Measurements from ENCODE around the gene RBM20. TPM values are rescaled to one million over a fixed set of nuclear protein-coding genes. Genes with fewer than 3 reads are reported as not detected.

RBM20 gene
- polyA plus RNA-seq, 3 donors: not detected

DNA sequence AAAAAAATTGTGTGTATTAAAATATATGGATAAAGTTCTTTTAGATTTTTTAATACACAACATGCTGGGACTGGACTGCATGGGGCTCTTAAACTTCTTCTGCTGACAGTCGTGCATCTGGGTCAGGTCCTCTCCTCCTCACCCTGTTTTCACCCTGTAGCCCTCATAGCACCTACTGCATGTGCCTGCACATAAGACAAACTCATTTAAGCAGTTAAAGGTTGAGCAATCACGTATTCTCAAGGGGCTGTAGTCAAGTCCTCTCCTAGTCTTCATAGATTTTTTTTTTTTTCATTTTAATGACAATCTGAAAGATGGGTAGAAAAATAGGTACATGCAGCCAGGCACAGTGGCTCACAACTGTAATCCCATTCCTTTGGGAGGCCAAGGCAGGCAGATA lies 204.0 kb downstream of the RBM20 start:
- no peak for DNase-seq

DNA sequence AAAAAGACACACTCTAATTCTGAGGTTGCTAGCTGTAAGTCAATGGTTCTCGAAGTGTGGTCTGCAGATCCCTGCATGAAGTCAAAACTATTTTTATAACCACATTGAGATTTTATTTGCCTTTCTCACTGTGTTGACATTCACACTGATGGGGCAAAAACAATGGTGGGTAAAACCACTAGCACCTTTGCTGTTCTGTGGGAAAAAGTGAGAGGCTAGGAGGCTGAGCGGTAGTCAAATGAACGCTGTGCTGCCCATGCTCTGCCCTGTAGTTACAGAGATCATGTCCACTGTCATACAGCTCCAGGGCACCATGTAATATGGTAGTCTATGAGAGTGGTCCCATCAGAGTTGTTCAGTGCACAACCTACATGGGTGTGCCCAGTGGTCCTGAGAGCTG lies 206.0 kb downstream of the RBM20 start:
- peaks cover 0 to 4% (median 0%) of the 10 kb centered on the region in 3 donors for H3K27me3 Mint-ChIP-seq (ENCODE audit: low read depth in 3 of 3)
- peak overlapping the region; percentile 11 for H3K4me2 ChIP-seq (replicated peaks; ENCODE audit: extremely low read depth, low read length, poor library complexity, severe bottlenecking)
- intact Hi-C loops (cut with micrococcal nuclease): no loop called here
- no peak overlapping the region for H3K4me3 ChIP-seq (replicated peaks in 1 of 3; ENCODE audit: low read depth in 2 of 3, low read length in 3 of 3)
- H3K4me1 ChIP-seq (ENCODE audit: control insufficient read depth in 1 of 2, insufficient read depth in 2 of 2, low read length in 2 of 2): peaks cover 50 to 57% of the 10 kb centered on the region in 2 donors
- no peaks in the 10 kb centered on the region for H3K27me3 ChIP-seq (ENCODE audit: control insufficient read depth in 2 of 2, insufficient read depth in 2 of 2, low read length in 2 of 2)
- WGBS (ENCODE audit: insufficient coverage): 89% methylated on average over 3 of the region's 3 CpGs
- H4K20me1 ChIP-seq (ENCODE audit: insufficient read depth, low read length): no peaks in the 10 kb centered on the region
- H3K4me1 Mint-ChIP-seq: peaks cover 62% of the 10 kb centered on the region
- H3K9me3 Mint-ChIP-seq: peaks cover 0 to 4% (median 0%) of the 10 kb centered on the region in 7 donors
- no peaks in the 10 kb centered on the region for H3K79me2 ChIP-seq (ENCODE audit: insufficient read depth, low read length)
- H2AFZ ChIP-seq (ENCODE audit: insufficient read depth, low read depth, low read length, poor library complexity, severe bottlenecking): no peak overlapping the region
- TF ChIP-seq, protein P1, sequence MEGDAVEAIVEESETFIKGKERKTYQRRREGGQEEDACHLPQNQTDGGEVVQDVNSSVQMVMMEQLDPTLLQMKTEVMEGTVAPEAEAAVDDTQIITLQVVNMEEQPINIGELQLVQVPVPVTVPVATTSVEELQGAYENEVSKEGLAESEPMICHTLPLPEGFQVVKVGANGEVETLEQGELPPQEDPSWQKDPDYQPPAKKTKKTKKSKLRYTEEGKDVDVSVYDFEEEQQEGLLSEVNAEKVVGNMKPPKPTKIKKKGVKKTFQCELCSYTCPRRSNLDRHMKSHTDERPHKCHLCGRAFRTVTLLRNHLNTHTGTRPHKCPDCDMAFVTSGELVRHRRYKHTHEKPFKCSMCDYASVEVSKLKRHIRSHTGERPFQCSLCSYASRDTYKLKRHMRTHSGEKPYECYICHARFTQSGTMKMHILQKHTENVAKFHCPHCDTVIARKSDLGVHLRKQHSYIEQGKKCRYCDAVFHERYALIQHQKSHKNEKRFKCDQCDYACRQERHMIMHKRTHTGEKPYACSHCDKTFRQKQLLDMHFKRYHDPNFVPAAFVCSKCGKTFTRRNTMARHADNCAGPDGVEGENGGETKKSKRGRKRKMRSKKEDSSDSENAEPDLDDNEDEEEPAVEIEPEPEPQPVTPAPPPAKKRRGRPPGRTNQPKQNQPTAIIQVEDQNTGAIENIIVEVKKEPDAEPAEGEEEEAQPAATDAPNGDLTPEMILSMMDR (IDR thresholded peaks at IDR 0.05): no peak
- no peaks in the 10 kb centered on the region for H3K9me3 ChIP-seq (replicated peaks in 1 of 2; ENCODE audit: control insufficient read depth in 1 of 2, insufficient read depth in 1 of 2, low read length in 2 of 2)
- H3K4me3 Mint-ChIP-seq: no peak overlapping the region
- H3K27ac ChIP-seq (ENCODE audit: low read depth in 1 of 2, low read length in 2 of 2): no peak overlapping the region
- H3K27ac Mint-ChIP-seq: peak overlapping the region in 2 of 7 donors; percentile 25 to 61
- DNase-seq: no peak
- no peaks in the 10 kb centered on the region for H3K36me3 ChIP-seq (replicated peaks in 1 of 2; ENCODE audit: control insufficient read depth in 1 of 2, insufficient read depth in 2 of 2, low read length in 2 of 2)
- no peak overlapping the region for H3K9ac ChIP-seq (ENCODE audit: insufficient read depth, low read length, poor library complexity, severe bottlenecking)
- no peaks in the 10 kb centered on the region for H3K36me3 Mint-ChIP-seq

More for the DNA sequence above, 204.0 kb downstream of the RBM20 start:
- Histone ChIP-seq H2AFZ (ENCODE audit: insufficient read depth, low read depth, low read length, poor library complexity, severe bottlenecking) (no peak overlapping the region), H3K4me2 (replicated peaks; ENCODE audit: extremely low read depth, low read length, poor library complexity, severe bottlenecking) (no peak overlapping the region), H3K9me3 (replicated peaks in 1 of 2; ENCODE audit: control insufficient read depth in 1 of 2, insufficient read depth in 1 of 2, low read length in 2 of 2) (no peaks in the 10 kb centered on the region), H3K27me3 (ENCODE audit: control insufficient read depth in 2 of 2, insufficient read depth in 2 of 2, low read length in 2 of 2) (no peaks in the 10 kb centered on the region), H3K4me3 (replicated peaks in 1 of 3; ENCODE audit: low read depth in 2 of 3, low read length in 3 of 3) (no peak overlapping the region), H3K4me1 (ENCODE audit: control insufficient read depth in 1 of 2, insufficient read depth in 2 of 2, low read length in 2 of 2) (peaks cover 42 to 51% of the 10 kb centered on the region in 2 donors), H3K36me3 (replicated peaks in 1 of 2; ENCODE audit: control insufficient read depth in 1 of 2, insufficient read depth in 2 of 2, low read length in 2 of 2) (no peaks in the 10 kb centered on the region), H3K9ac (ENCODE audit: insufficient read depth, low read length, poor library complexity, severe bottlenecking) (no peak overlapping the region), H4K20me1 (ENCODE audit: insufficient read depth, low read length) (no peaks in the 10 kb centered on the region), H3K27ac (ENCODE audit: low read depth in 1 of 2, low read length in 2 of 2) (no peak overlapping the region), H3K79me2 (ENCODE audit: insufficient read depth, low read length) (no peaks in the 10 kb centered on the region)
- H3K9me3 Mint-ChIP-seq: peaks cover 0 to 2% (median 0%) of the 10 kb centered on the region in 7 donors
- peaks cover 57% of the 10 kb centered on the region for H3K4me1 Mint-ChIP-seq
- H3K27me3 Mint-ChIP-seq (ENCODE audit: low read depth in 3 of 3): peaks cover 0 to 4% (median 0%) of the 10 kb centered on the region in 3 donors
- WGBS (ENCODE audit: insufficient coverage): no CpG with 5 or more reads among the region's 2 CpGs
- H3K27ac Mint-ChIP-seq: no peak overlapping the region
- TF ChIP-seq, protein P1 (IDR thresholded peaks at IDR 0.05): no peak
- intact Hi-C loops (cut with micrococcal nuclease): no loop called here
- no peak overlapping the region for H3K4me3 Mint-ChIP-seq
- no peaks in the 10 kb centered on the region for H3K36me3 Mint-ChIP-seq

Data from CD14-positive monocyte (primary cell).